ENCODE results near the gene MLYCD.

Gene MLYCD

DNA sequence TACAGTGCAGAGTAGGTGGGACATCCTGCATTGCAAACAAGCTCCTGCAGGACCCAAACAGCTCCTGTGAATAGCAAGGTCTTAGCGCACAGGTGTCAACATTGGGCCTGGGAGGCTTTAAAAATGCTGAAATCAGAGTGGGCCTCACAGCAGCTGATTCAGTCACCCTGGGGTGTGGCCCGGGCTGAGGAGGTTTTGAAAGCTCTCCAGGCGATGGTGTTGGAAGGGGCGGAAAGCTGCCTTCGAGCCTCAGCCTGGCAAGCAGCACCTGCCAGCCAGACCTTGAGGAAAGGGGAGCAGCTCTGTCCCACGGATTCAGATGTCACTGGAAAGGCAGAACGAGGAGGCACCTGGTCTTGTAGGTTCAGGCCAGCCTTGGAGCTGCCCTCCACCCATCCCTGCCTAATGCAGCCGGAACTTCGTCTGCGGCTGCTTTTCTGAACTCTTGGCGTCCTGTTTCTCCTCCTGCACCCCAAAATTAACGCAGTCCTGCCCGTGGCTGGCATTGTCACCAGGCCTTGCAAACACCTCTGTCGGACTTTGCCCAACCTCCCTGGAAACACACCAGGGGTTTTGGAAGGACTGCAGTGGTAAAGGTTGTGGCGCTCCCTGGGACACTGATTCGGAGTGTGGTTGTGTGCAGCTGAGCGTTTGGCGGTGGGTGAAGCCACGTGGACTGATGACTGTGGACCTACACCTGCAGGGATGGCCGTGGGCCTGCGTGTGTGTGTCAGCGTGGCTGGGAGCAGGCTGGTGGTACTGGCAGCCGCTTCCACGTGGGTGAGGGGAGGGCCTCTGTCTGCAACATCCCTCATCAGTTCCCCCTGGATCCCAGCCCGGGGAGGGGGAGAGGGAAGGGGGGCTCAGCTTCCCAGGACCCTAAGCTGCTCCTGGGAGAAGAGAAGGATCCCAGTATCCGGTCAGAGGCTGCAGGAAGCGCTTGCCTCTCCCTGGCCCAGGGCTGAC, 72.5 kb downstream of the MLYCD start:
- DNase-seq (ENCODE audit: low spot score): no peak

DNA sequence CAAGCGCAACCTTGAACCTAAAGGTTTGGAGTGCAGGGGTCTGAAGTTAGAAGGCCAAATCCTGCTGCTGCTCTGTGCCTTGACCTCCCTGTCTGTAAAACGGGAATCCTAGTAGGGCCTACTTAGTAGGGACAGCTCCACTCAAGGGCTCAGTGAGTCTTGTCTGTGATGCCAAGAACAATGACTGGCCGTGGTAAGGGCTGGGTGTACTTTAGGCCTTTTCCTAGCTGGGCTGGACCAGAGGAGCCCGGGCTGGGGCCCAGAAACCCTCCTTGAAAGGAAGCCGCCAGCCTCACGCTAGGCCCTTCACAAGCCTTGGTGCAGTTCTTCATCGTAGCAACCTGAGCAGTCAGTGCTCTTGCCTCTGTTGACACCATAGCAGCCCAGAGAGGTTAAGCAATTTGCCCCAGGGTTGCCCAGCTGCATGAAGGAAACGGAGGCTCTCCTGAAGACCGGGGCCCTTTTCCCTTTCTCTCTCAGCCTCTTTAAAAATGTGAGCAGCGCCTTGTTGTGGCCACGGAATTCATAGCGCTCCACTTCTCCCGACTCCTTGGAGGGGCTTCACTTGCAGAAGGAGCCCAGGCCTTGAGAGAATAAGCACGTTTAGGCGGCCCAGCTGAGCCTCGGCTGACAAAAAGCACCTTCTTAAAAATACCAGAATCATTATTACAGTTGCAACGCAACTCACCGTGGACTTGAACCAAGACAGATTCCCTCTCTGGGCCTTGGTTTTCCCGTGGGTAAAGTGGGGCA, 73.5 kb downstream of the MLYCD start:
- DNase-seq (ENCODE audit: low spot score): no peak

DNA sequence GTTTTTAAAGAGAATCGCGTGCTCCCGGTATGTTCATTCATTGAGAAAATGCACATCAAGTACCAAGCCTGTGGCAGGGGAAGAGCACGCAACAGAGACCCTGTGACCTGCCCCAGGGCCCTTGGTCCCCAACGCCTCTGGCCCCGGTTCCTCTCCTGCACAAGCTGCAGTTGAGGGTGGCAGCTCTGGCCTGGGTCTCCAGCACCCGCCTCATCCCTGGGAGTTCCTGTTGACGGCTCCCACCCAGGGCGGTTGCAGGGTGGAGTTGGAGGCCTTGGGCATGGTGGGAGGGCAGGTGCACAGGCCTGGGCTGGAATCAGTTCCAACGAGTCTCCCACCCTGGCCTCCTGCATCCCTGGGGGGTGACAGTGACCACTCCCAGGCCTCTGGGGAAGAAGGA, 74.2 kb downstream of the MLYCD start:
- DNase-seq (ENCODE audit: low spot score): no peak

DNA sequence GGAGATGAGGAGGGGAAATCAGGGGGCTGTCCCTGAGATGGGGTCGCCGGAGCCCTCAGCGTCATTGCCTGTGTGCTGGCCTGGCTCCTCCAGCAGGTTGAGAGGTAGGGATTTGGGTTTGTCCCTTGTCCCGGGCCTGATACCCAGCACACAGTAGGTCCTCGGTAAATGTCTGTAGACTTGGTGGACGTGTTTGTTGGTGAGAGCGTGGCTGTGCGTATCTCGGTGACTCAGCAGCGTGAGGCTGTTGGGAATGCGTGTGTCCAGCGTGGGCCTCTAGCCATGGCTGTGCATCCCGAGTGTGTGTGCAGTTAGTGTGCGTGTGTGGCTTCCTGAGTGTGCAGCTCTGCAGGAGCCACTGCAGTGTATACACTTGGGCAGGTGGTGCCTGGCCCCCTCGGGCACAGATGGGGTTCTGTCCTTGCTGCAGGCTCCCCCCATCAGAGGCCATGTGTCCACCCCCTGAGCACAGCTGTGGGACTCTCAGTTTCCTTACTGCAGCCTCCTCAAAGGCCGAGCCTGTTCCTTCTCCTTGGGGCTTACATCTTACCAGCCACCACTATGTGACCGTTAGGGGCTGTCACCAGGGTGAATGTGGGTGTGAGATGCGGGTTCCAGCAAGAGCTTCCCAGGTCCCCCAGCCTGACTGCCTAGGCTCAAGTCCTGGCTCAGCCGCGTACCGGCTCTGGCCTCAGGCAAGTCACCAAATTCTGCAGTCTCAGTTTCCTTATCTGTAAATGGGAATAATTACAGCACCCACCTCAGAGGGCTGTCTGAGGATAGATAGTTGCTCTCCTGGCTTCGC, 74.9 kb downstream of the MLYCD start:
- no peak for DNase-seq (ENCODE audit: low spot score)

DNA sequence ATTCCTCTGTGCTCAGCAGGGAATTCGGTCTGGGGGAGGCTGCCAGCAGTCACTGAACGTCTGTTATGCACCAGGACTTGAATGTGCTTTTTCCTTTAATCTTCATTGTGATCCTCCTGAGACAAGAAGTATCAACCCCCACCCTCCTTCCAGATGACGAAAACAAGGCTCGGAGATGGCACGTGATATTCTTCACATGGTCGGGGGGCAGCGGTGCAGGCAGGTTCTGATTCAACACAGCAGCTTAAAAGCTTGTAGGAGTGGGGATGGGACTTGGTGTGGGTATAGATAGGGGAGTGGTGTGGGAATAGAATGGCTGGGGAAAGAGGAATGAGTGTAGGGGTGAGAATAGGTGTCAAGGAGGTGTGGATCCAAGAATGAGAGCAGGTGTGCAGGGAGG, 75.6 kb downstream of the MLYCD start:
- peak; percentile 53 for DNase-seq (ENCODE audit: low spot score)

- DNase-seq (ENCODE audit: low spot score): no peak
Observed at GRCh38 chr16:83975590-83976260, 76.8 kb downstream of the MLYCD start.

All from putamen (tissue), 1 donor.